ENCODE data around the gene WDR37.
A peak's percentile ranks its signal among the peaks of the same experiment; 100 is the strongest.
"Not testable (repeated sequence)": the region's sequence is repeated elsewhere in the genome, so short reads cannot be mapped to it uniquely, and the experiment has no call there.

WDR37 gene

GRCh38 chr10:1103551-1103950 lies 47.4 kb downstream of the WDR37 start:
- no peak for DNase-seq (ENCODE audit: low read depth in 1 of 2, low spot score in 1 of 2)

- no peak for DNase-seq (ENCODE audit: low read depth in 1 of 2, low spot score in 1 of 2)
Observed at GRCh38 chr10:1104971-1105370, 48.8 kb downstream of the WDR37 start.

- no peak for DNase-seq (ENCODE audit: low read depth in 1 of 2, low spot score in 1 of 2)
Observed at GRCh38 chr10:1107004-1107403, 50.8 kb downstream of the WDR37 start.

GRCh38 chr10:1107679-1108078 lies 51.5 kb downstream of the WDR37 start:
- no peak for DNase-seq (ENCODE audit: low read depth in 1 of 2, low spot score in 1 of 2)

- peak; percentile 52 to 54 for DNase-seq (ENCODE audit: low read depth in 1 of 2, low spot score in 1 of 2)
Observed at GRCh38 chr10:1109795-1110673, 53.8 kb downstream of the WDR37 start.

- no peak for DNase-seq (ENCODE audit: low read depth in 1 of 2, low spot score in 1 of 2)
Observed at GRCh38 chr10:1110674-1111119, 54.5 kb downstream of the WDR37 start.

- DNase-seq (ENCODE audit: low read depth in 1 of 2, low spot score in 1 of 2), result no peak
Observed at GRCh38 chr10:1114315-1114714, 58.1 kb downstream of the WDR37 start.

GRCh38 chr10:1114719-1115606 lies 58.8 kb downstream of the WDR37 start:
- no peak for DNase-seq (ENCODE audit: low read depth in 1 of 2, low spot score in 1 of 2)

GRCh38 chr10:1115607-1115955 lies 59.4 kb downstream of the WDR37 start:
- DNase-seq (ENCODE audit: low read depth in 1 of 2, low spot score in 1 of 2), result no peak

GRCh38 chr10:1116051-1116450 lies 59.9 kb downstream of the WDR37 start:
- no peak for DNase-seq (ENCODE audit: low read depth in 1 of 2, low spot score in 1 of 2)

GRCh38 chr10:1116696-1117280 lies 60.6 kb downstream of the WDR37 start:
- DNase-seq (ENCODE audit: low read depth in 1 of 2, low spot score in 1 of 2), result no peak

- DNase-seq (ENCODE audit: low read depth in 1 of 2, low spot score in 1 of 2), result no peak
Observed at GRCh38 chr10:1117651-1118050, 61.5 kb downstream of the WDR37 start.

- DNase-seq (ENCODE audit: low read depth in 1 of 2, low spot score in 1 of 2), result not testable (repeated sequence)
Observed at GRCh38 chr10:1118318-1118717, 62.1 kb downstream of the WDR37 start.

- DNase-seq (ENCODE audit: low read depth in 1 of 2, low spot score in 1 of 2), result no peak
Observed at GRCh38 chr10:1119027-1119426, 62.8 kb downstream of the WDR37 start.

GRCh38 chr10:1119501-1119900 lies 63.3 kb downstream of the WDR37 start:
- no peak for DNase-seq (ENCODE audit: low read depth in 1 of 2, low spot score in 1 of 2)

GRCh38 chr10:1120306-1120705 lies 64.1 kb downstream of the WDR37 start:
- no peak for DNase-seq (ENCODE audit: low read depth in 1 of 2, low spot score in 1 of 2)

GRCh38 chr10:1120801-1121211 lies 64.6 kb downstream of the WDR37 start:
- no peak for DNase-seq (ENCODE audit: low read depth in 1 of 2, low spot score in 1 of 2)

- DNase-seq (ENCODE audit: low read depth in 1 of 2, low spot score in 1 of 2), result no peak
Observed at GRCh38 chr10:1121271-1121970, 65.2 kb downstream of the WDR37 start.

- no peak for DNase-seq (ENCODE audit: low read depth in 1 of 2, low spot score in 1 of 2)
Observed at GRCh38 chr10:1122349-1122748, 66.2 kb downstream of the WDR37 start.

- DNase-seq (ENCODE audit: low read depth in 1 of 2, low spot score in 1 of 2), result no peak
Observed at GRCh38 chr10:1123198-1123597, 67.0 kb downstream of the WDR37 start.

GRCh38 chr10:1123972-1124371 lies 67.8 kb downstream of the WDR37 start:
- no peak for DNase-seq (ENCODE audit: low read depth in 1 of 2, low spot score in 1 of 2)
